Stimulated activated CD8-positive, alpha-beta memory T cell treated with anti-CD3 and anti-CD28 coated beads, Interleukin-15, amount 100 ng/mL, for 1 hour (primary cell): ENCODE measurements around the gene CCL25.
"Not testable (repeated sequence)": the region's sequence is repeated elsewhere in the genome, so short reads cannot be mapped to it uniquely, and the experiment has no call there.

ENCODE experiments used
- DNase-seq: peaks from one replicate; pipeline ENCODE4 v3.0.0-alpha.2; 2020; ENCODE audit warnings: low read depth

Gene CCL25

DNA sequence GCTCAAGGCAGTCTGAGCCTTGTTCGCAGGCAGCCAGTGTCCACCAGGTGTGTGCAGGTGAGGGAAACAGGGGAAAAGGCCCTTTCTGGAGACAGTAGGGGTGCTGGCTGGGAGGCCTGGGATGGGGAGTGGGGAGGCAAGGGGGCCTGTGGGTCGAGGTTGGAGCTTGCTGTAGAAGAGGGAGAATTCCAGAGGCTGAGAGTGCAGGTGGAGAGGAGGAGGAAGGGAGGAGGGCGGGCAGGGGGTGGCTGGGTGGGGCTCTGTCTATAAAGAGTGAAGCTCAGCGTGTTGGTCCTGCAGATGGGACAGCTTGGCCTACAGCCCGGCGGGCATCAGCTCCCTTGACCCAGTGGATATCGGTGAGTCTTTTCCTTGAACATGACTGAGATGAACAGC is at the start of gene CCL25:
Gene CCL25, plus strand, starts transcription at position 297 of the 396 bp plus-strand sequence. CDS start 290 bp downstream, outside the sequence.
- DNase-seq: no peak

DNA sequence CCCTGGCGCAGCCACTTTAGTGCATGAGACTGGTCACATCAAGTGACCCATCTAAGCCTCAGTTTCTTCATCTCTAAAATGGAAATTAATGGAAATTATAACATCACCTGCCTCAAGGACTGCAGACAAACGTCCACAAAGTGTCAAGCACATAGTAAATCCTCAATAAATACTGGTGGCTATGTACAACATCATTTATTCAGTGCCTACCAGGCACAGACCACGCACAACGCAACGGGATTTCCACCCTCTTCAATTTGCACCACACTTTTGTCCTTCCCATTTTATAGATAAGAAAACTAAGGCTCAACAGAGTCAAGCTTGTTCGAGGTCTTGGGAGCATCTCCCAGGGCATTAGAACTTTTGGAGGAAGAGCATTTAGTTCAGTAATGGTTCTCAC is 48.6 kb upstream of the CCL25 start:
- DNase-seq: no peak

DNA sequence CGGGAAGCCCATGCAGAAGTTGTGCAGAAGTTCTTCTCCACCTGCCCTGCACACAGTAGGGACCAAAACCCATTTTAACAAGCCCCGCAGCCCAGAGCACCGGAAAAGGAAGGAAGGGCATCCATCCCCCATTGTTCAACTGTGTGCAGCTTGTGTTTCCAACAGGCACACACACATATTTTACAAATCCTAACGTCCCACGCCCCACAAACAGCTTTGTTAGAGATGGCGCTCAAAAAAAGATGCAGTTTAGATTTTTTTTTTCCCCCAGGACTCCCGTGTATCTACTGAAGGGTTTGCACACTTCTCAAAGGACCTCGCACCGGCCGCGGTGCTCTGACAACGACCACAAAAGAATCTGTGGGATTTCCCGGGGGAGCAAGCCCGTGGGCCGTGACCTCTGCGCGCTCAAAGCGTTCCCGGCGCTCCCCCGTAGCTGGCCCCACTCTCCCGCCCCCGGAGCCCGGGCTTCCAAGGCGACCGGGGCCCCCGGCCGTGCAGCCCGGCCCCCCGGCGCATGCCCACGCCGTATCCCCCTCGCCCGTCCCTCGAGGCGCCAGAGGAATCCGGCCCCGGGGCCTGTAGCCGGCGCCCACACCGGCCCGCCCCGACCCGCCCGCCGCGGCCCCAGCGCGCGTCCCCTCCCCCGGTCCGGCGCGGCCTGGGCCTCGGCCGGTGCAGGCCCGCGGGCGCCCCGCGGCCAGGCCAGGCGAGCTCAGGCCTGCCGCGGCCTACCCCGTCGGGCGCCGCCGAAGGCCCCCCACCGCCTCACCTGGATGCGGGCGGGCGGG is 47.6 kb upstream of the CCL25 start:
- no peak for DNase-seq

- DNase-seq: peak; percentile 68
Measured at GRCh38 chr19:8005534-8006256, 46.9 kb upstream of the CCL25 start, which contains the start of gene ELAVL1. Gene ELAVL1 (minus strand): TSS chr19:8005641. CDS start chr19:7991815, 13,826 bp downstream.

- no peak for DNase-seq
Measured at GRCh38 chr19:8017808-8018207, 34.8 kb upstream of the CCL25 start.

GRCh38 chr19:8020681-8021080 is 31.9 kb upstream of the CCL25 start:
- no peak for DNase-seq

GRCh38 chr19:8021374-8021773 is 31.2 kb upstream of the CCL25 start:
- no peak for DNase-seq

GRCh38 chr19:8022275-8022674 is 30.3 kb upstream of the CCL25 start:
- no peak for DNase-seq

DNA sequence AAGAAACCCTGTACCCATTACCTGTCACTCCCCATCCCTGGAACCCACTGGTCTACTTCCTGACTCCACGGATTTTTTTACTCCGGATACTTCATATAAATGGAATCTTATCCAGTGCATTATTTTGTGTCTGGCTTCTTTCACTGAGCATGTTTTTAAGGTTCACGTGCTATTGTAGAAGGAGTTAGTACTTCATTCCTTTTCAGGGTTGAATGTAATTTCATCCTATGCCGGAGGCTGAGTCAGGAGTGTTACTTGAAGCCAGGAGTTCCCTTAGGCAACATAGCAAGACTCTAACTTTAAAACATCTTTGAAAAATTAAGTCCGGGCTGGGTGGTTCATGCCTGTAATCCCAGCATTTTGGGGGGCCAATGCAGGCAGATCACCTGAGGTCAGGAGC is 29.2 kb upstream of the CCL25 start:
- no peak for DNase-seq

GRCh38 chr19:8024256-8024655 is 28.3 kb upstream of the CCL25 start:
- not testable (repeated sequence) for DNase-seq

DNA sequence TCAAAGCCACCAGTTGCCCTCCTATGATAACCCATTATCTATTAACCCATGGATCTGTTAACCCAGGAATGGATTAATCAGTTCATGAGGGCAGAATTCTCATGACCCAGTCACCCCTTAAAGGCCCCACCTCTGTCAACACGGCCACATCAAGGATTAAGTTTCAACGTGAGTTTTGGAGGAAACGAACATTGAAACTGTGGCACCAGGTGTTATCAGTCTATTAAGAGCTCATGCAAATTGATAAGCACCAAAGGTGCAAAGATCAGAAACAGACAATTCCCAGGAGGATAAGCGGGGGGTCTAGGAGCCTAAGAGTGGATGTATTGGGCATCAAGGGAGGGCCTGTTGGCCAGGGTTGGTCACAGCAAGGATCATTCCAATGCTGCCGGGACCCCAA is 27.2 kb upstream of the CCL25 start:
- no peak for DNase-seq

GRCh38 chr19:8028951-8029491 is 23.5 kb upstream of the CCL25 start:
- DNase-seq: no peak

GRCh38 chr19:8030960-8031359 is 21.6 kb upstream of the CCL25 start:
- no peak for DNase-seq

GRCh38 chr19:8033287-8034177 is 19.0 kb upstream of the CCL25 start:
- DNase-seq: not testable (repeated sequence)

GRCh38 chr19:8034178-8034525 is 18.4 kb upstream of the CCL25 start:
- DNase-seq: no peak

GRCh38 chr19:8036434-8037099 is 16.0 kb upstream of the CCL25 start:
- DNase-seq: no peak

GRCh38 chr19:8038815-8039214 is 13.7 kb upstream of the CCL25 start:
- no peak for DNase-seq

GRCh38 chr19:8039231-8039630 is 13.3 kb upstream of the CCL25 start:
- no peak for DNase-seq

DNA sequence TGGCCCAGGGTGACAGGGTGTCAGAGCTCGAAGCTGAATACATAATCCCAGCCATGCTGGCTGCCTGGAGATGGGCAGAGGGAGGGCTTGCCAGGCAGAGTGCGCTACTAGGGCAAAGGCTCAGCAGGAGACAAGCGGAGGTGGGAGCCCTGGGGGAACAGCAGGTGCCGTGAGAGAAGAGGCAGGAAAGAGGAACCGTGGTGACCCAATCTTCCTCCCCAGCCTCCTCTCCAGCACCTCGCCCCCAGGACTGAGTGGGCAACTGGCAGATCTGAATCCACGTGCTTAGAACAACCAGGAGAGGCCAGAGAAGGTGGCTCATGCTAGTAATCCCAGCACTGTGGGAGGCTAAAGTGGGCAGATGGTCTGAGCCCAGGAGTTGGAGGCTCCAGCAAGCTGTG is 11.0 kb upstream of the CCL25 start:
- DNase-seq: no peak

DNA sequence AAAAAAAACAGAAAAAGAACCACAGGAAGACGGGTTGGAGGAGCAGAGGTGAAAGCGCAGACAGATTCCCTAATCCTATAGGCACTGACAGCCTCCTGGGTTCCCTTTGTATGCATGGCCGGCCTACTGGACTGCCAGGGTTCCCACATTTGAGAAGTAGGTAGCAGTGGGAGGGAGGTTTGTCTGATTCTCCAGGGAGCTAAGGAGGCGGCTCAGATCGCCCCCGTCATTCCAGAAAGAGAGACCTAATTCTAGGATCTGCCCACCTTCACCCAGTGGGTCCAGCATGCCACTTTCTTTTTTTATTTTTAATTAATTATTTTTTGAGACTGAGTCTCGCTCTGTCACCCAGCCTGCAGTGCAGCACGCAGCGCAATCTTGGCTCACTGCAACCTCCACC is 9.7 kb upstream of the CCL25 start:
- no peak for DNase-seq

- DNase-seq: no peak
Measured at GRCh38 chr19:8044018-8044417, 8.5 kb upstream of the CCL25 start.
